Activated CD8-positive, alpha-beta memory T cell treated with anti-CD3 and anti-CD28 coated beads, Interleukin-2, amount 50 U/mL, for 1 hour (primary cell): ENCODE measurements around the gene SLC38A9.
"Not testable (repeated sequence)": the region's sequence is repeated elsewhere in the genome, so short reads cannot be mapped to it uniquely, and the experiment has no call there.

ENCODE experiments used
- DNase-seq: peaks from one replicate; pipeline ENCODE4 v3.0.0-alpha.2; 2020; ENCODE audit errors: extremely low read depth

Gene SLC38A9

DNA sequence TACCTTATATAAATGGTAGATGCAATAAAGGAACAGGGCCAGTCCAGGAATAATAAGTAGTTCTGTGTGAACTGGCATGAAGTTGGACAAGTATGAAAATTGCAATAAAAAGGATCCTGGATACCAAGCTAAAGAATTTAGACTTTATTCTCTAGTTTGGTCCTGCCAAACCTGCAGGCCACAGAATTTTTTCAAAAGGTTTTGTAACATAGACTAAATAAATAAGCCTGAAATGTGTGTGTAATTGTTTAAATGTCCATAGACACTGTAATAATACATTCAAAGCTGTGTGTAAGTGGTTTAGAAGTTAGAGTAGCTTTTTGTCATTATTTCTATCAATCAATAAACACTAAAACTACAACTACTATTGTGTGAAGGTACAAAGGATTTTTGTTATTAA lies 101.6 kb downstream of the SLC38A9 start:
- DNase-seq = no peak

DNA sequence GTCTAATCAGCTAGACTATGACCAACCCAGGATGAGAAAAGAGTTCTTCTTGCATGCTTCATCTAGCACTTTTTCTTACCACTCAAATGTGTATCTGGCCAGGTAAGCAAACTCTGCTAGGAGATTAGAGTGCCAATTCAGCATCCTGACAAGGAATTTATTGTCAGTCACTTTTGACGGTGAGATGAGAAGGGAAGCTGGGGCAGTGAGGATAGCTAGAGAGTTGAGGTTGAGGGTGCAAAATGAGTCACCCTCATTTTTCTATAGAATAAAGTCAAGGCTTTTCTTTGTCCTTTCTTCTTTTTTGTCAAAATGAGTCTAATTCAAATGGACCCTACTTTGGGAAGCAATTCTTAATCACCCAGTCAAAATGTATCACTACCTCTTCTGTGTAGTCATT lies 102.7 kb downstream of the SLC38A9 start:
- DNase-seq = no peak

- DNase-seq = no peak
These were observed 103.4 kb downstream of the SLC38A9 start for GRCh38 chr5:55608595-55609349.

DNA sequence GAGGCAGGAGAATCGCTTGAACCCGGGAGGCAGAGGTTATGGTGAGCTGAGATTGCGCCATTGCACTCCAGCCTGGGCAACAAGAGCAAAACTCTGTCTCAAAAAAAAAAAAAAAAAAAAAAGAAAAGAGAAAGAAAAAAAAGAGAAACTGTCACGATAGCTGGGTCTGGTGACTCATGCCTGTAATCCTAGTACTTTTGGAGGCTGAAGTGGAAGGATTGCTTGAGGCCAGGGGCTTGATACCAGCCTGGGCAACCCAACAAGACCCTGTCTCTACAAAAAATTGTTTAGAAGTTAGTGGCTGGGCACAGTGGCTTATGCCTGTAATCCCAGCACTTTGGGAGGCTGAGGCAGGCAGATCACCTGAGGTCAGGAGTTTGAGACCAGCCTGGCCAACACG lies 104.8 kb downstream of the SLC38A9 start:
- not testable (repeated sequence) for DNase-seq

DNA sequence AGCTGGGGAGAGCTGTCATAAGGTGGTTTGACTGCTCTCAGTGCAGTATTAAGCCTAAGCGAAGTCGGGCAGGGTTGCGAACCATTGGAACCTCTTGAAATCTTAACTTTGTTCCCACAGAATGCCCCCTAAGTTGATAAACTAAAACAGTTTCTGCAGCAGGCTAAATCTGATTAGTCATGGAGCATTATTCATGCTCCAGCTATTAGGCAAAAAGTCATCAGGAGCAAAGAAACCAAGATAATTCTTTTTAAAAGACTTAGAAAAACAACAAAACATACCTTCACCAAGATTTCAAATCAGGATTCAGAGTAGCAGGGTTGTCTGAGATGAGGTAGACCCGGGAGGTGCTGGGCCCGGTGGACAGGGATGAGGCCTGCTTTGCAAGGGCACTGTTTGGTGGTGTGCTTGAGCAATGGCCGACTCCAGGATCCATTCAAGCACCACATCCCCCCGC lies 107.5 kb downstream of the SLC38A9 start:
- DNase-seq = no peak

GRCh38 chr5:55603922-55604321 lies 108.2 kb downstream of the SLC38A9 start:
- DNase-seq = no peak

DNA sequence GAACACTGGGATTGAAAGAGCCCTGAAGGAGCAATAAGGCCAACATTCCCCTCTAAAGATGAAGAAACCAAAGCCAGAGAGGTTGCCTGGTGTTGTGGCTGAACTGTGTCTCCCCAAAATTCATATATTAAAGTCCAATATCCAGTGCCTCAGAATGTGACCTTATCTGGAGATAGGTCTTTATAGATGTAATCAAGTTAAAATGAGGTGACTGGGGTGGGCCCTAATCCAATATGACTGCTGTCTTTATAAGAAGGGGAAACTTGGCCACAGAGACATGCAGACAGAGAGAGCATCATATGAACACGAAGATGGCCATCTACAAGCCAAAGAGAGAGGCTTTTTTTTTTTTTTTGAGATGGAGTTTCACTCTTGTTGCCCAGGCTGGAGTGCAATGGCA lies 110.5 kb downstream of the SLC38A9 start:
- no peak for DNase-seq

DNA sequence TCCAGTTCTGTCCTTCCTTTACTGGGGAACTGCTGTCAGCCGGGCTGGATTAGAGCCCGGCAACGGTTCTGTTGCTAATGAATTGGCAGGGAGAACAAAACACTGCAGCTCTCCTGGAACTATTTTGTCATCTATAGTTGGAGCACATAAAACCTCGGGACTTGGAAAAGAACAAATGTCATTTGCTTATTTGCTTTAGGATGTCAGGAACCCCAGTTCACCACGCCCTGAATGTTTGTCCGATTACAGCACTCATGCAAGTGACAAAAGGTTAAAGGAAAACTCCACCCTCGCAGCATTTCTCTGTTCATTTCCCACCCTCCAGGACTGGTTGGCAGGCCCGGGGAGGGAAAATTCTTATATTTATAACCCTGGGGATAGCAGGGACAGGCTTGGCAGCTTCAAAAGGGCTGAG lies 110.9 kb downstream of the SLC38A9 start:
- no peak for DNase-seq

- DNase-seq = no peak
These were observed 111.5 kb downstream of the SLC38A9 start for GRCh38 chr5:55600497-55601203.

DNA sequence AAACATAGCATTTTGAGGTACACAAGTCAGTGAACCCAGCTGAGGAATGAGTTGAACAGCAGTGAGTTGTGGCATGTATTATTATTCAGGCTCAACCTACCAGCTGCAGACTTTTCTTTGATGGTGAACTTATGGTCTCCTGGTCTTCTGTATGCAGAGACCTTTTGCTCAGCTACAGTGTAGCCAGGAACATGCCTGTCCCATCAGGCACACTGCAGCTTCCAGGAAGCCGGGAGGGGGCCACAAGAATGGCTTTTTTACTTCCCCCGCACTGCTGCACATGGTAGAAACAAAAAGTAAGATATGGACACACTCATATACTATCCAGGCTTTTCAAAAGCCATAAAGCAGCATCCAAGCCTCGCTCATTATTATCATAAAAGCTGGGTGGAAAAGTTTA lies 112.0 kb downstream of the SLC38A9 start:
- no peak for DNase-seq

DNA sequence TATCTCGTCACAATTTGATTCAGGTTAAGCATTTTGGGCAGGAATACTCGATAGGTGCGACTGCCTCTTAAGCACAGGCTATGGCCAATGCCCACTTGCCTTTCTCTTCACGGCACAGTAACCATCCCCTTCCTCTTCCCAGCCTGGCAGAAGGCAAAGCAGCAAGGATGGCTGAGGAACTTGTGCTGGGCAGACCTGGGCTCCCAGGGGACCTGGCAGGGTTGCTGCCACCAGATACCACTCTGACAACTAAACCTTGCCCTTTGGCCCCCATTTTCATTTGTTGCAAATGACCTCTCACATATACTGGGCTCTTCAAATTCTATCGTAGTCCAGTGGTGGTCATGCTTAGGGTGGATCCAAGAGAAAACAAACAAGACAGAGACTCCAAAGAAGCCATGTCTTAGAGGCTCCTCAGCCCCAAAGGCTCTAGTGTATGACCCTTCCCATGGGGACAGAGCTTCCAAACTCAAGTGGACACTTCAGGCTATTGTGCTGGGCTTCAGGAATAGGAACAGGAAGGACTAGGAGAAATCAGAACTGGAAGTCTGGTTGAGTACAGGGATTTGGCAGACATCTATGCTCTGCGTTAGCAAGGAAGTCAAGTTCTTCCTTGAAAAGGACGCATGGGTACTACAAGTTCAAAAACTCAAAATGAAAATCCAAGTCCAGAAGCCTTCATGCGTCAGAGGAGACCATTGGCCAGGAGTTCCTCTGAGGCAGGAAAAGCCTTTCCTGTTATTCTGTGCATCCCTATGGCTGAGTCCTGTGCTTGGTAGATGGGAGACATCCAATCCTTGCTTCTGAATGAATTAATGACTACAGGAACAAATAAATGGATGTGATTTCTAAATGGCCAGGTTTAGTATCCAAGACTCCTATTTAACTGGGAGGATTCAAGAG lies 112.7 kb downstream of the SLC38A9 start:
- DNase-seq = no peak

DNA sequence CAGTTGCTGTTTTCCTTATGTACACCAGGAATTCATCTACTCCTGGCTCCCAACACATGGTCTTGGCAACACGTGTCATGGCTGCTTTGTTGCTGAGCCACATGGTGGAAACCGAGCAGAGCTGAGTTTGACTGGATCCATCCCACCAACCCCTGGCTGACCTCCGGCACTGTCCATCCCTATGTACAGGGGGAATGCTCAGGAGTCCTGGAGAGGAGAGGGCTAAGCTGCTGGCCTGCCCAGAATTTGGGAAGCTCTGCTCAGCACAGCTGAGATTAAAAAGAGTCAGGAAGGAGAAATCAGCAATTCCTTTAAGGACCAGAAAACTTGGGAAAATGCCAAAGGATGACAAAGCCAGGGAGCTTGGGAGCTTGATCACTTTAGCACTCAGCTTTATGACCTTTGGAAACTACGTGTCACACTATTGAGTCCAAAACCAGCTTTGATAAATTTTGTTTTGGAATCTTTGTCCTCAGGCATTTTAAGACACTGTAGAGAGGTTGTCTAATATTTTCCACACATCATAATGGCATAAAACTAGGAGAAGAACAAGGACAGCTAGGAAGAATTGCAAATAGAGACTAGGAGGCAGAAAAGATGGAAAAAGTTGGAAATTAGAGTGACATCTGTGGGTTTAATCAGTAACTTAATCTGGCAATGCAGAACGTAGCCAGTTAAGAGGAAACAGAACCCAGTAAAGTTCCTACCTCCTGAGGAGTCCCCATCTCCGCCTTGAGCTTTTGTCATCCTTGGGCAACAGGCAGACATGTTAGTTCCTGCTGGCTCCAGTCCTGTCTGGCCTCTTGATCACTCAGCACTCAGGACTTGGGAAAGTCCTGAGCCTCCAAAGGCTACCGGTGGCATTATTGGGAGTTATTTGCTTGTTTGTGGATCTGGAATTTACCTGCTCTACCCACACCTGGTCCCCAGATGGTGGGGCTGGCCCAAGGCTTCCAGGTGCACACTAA lies 114.8 kb downstream of the SLC38A9 start:
- no peak for DNase-seq

DNA sequence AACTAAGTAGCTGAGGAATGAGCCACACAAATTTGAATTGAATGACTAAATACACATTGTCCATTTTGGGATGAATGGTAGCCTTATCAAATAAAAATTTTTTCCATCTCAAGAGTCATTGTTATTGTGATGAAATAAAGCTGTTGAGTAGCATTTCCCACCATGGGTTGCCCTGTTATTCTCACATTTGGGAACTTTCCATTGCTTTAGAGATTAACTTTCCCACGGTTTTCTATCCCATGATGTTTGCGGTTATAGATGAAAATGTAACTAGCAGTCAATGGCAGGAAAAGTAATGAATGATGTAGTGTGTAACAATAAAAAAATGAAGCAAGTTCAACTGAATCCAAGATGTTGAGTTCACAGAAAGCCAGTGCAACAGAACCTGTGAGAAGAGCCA lies 117.5 kb downstream of the SLC38A9 start:
- no peak for DNase-seq

GRCh38 chr5:55593115-55593472 lies 119.0 kb downstream of the SLC38A9 start:
- DNase-seq = no peak

DNA sequence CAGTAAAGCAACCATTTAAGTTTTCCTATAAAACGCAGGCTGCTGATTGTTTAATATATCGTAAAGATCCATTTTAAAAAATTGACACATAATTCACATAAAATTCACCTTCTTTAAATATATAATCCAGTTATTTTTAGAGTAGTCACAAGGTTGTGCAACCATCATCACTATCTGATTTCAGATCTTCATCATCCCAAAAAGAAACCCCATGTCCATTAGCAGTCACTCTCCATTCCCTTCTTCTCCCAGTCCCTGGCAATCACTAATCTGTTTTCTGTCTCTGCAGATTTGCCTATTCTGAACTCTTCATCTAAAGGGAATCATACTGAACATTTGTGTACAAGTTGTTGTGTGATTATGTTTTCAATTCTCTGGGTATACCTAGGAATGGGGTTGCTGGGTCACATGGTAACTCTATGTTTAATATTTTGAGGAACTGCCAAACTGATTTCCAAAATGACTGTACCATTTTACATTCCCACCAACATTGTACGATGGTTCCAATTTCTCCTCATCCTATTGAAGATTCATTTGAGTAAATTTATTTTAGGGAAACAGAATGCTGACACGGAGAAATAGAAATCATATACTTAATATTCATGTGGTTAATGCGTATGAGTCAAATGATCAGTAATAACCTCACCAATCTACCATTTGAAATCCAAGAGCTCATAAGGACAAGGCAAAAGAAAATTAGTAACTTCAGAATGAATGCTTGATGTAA lies 119.6 kb downstream of the SLC38A9 start:
- DNase-seq = no peak

DNA sequence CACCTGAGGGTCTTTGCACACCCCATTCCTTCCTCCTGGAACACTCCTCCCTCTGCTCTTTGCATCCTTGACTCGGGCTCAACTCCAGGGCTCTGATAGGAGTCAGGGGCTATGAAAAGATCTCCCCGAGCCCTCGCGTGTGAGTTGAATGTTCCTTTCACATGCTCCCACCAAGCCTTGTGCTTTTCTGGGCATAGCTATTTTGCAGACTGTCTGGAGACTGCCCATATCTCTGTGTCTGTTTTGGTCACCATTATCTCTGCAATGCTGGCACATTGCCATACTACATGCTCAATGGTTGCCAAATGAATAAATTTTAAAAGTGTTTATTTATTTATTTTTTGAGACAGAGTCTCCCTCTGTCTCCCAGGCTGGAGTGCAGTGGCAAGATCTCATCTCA lies 120.4 kb downstream of the SLC38A9 start:
- no peak for DNase-seq

GRCh38 chr5:55585206-55585610 lies 126.9 kb downstream of the SLC38A9 start:
- DNase-seq = no peak

DNA sequence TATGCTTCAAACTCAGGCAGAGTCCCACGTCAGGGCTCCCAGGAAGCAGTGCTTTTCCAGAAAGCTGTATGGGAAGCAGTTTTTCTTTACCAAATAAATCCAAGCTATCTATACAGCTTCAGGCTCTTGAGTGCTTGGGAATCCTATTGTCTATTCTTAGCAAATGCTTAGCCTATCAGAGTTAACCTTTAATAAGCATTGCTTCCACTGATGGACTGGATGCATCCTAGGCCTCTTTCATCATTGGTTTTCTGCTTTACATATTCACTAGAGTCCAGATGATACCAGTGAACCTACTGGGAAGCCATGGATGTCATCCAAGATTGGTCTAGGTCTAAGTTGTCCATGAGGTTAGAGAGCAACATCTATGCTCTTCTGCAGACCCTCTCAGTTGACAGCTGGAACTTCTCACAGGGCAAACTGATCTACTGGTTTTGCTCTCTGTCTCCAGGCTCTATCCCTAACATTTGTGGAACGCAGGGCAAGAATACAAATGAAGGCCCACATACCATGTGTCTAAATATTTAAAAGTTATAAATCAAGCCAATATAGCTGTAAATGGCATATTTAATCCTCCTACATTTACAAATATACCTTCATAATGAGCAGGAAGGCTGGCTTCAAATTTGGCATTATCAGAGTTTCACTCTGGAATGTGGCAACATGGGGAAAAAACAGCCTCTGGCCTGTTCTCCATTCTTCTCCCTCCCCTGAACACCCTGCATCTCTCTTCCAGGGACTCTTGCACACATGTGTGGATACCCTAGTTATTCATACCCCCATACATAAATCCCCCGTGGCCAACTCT lies 127.5 kb downstream of the SLC38A9 start:
- DNase-seq = no peak

GRCh38 chr5:55583578-55583977 lies 128.5 kb downstream of the SLC38A9 start:
- no peak for DNase-seq

GRCh38 chr5:55582256-55582655 lies 129.9 kb downstream of the SLC38A9 start:
- no peak for DNase-seq
